ENCODE measurements around the gene LAP3.

The LAP3 gene

DNA sequence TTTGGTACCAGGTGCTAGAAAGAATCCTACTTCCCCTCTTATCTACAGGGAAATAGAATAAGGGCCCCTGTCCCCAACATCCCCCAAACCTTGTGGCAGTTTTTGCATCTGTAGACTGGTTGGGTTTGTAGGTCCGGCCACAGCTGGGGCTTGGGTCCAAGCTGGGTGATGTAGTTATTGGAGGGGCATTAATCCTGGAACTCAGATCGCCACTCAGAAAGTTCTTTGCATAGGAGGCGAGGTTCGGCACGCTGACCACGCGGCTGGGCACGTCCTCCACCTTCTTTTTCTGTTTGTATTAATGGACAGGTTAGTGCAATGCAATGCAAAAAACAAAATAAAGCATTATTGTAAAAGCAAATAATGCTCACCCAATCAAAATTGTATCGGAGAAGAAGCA is 56.6 kb downstream of the LAP3 start:
- Histone ChIP-seq H3K4me2 (ENCODE audit: insufficient read depth, low read length) (no peak overlapping the region), H3K4me1 (ENCODE audit: insufficient read depth, low read length) (no peaks in the 10 kb centered on the region), H3K27ac (ENCODE audit: low read length) (no peak overlapping the region), H3K36me3 (ENCODE audit: insufficient read depth, low read length) (peaks cover 74% of the 10 kb centered on the region), H3K9ac (ENCODE audit: low read depth, low read length) (no peak overlapping the region), H3K4me3 (ENCODE audit: low read depth in 1 of 2, low read length in 2 of 2) (no peak overlapping the region), H2AFZ (ENCODE audit: low read depth, low read length) (no peak overlapping the region), H3K9me3 (ENCODE audit: insufficient read depth, low read length, severe bottlenecking) (no peaks in the 10 kb centered on the region), H3K27me3 (ENCODE audit: insufficient read depth, low read length, poor library complexity) (no peaks in the 10 kb centered on the region), H3K79me2 (ENCODE audit: insufficient read depth, low read length) (no peaks in the 10 kb centered on the region), H4K20me1 (ENCODE audit: insufficient read depth, low read length) (peaks cover 24% of the 10 kb centered on the region)
- DNase-seq (no peak), ATAC-seq (ENCODE audit: insufficient read depth, low read depth) (no peak)
- TF ChIP-seq EZH2 (IDR thresholded peaks at IDR 0.05; ENCODE audit: borderline replicate concordance, low read depth, low read length, severe bottlenecking) = no peak
- TF ChIP-seq, protein P1, sequence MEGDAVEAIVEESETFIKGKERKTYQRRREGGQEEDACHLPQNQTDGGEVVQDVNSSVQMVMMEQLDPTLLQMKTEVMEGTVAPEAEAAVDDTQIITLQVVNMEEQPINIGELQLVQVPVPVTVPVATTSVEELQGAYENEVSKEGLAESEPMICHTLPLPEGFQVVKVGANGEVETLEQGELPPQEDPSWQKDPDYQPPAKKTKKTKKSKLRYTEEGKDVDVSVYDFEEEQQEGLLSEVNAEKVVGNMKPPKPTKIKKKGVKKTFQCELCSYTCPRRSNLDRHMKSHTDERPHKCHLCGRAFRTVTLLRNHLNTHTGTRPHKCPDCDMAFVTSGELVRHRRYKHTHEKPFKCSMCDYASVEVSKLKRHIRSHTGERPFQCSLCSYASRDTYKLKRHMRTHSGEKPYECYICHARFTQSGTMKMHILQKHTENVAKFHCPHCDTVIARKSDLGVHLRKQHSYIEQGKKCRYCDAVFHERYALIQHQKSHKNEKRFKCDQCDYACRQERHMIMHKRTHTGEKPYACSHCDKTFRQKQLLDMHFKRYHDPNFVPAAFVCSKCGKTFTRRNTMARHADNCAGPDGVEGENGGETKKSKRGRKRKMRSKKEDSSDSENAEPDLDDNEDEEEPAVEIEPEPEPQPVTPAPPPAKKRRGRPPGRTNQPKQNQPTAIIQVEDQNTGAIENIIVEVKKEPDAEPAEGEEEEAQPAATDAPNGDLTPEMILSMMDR (IDR thresholded peaks at IDR 0.05; ENCODE audit: borderline replicate concordance, extremely low read depth, low read length, poor library complexity, severe bottlenecking) = no peak

DNA sequence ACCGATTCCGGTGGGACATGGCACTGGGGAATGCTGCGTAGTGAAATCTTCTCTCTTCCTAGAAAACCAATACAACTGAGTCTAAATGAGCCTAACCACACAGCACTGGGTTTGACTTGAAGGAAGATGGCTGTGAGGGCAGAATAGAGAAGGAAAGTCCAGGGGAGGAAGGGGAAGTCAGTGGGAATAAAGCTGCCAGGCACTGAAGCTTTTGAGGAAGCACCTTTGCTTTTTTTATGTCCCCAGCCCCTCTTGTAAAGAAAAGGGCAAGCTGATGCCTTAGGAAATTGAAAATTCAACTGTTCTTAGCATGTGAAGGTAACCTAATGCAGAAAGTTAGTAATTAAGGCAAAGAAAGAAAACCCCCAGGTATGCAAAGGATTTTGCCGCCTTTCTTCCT is 58.1 kb downstream of the LAP3 start:
- ATAC-seq (ENCODE audit: insufficient read depth, low read depth) (no peak), DNase-seq (no peak)
- peaks cover 64% of the 10 kb centered on the region for H3K36me3 ChIP-seq (ENCODE audit: insufficient read depth, low read length)
- no peak overlapping the region for H3K9ac ChIP-seq (ENCODE audit: low read depth, low read length)
- no peaks in the 10 kb centered on the region for H3K9me3 ChIP-seq (ENCODE audit: insufficient read depth, low read length, severe bottlenecking)
- no peaks in the 10 kb centered on the region for H3K79me2 ChIP-seq (ENCODE audit: insufficient read depth, low read length)
- no peaks in the 10 kb centered on the region for H3K4me1 ChIP-seq (ENCODE audit: insufficient read depth, low read length)
- no peak overlapping the region for H3K4me3 ChIP-seq (ENCODE audit: low read depth in 1 of 2, low read length in 2 of 2)
- peaks cover 22% of the 10 kb centered on the region for H4K20me1 ChIP-seq (ENCODE audit: insufficient read depth, low read length)
- no peak overlapping the region for H3K27ac ChIP-seq (ENCODE audit: low read length)
- H3K4me2 ChIP-seq (ENCODE audit: insufficient read depth, low read length) = no peak overlapping the region
- no peak overlapping the region for H2AFZ ChIP-seq (ENCODE audit: low read depth, low read length)
- TF ChIP-seq, protein P1 (IDR thresholded peaks at IDR 0.05; ENCODE audit: borderline replicate concordance, extremely low read depth, low read length, poor library complexity, severe bottlenecking) = no peak
- TF ChIP-seq EZH2 (IDR thresholded peaks at IDR 0.05; ENCODE audit: borderline replicate concordance, low read depth, low read length, severe bottlenecking) = no peak
- no peaks in the 10 kb centered on the region for H3K27me3 ChIP-seq (ENCODE audit: insufficient read depth, low read length, poor library complexity)

DNA sequence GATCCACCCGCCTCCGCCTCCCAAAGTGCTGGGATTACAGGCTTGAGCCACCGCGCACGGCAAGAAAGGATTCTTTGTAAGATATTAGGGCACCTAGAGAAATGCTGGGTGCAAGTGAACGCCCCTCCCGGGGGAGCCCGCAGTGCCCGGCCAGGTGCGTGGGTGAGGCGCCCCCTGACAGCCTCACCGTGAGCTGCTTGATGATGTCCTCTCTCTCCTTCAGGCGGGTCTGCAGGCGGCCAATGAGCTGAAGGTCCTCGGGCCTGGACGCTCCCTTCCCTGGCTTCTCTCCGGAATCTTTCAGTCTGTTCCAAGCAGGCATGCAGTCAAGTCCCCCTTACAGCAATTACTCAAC is 59.3 kb downstream of the LAP3 start:
- Histone ChIP-seq H3K27ac (ENCODE audit: low read length) (no peak overlapping the region), H3K36me3 (ENCODE audit: insufficient read depth, low read length) (peaks cover 51% of the 10 kb centered on the region), H3K27me3 (ENCODE audit: insufficient read depth, low read length, poor library complexity) (no peaks in the 10 kb centered on the region), H3K4me1 (ENCODE audit: insufficient read depth, low read length) (no peaks in the 10 kb centered on the region), H3K79me2 (ENCODE audit: insufficient read depth, low read length) (no peaks in the 10 kb centered on the region), H2AFZ (ENCODE audit: low read depth, low read length) (no peak overlapping the region), H3K9me3 (ENCODE audit: insufficient read depth, low read length, severe bottlenecking) (no peaks in the 10 kb centered on the region), H3K4me2 (ENCODE audit: insufficient read depth, low read length) (no peak overlapping the region), H3K9ac (ENCODE audit: low read depth, low read length) (no peak overlapping the region), H3K4me3 (ENCODE audit: low read depth in 1 of 2, low read length in 2 of 2) (no peak overlapping the region), H4K20me1 (ENCODE audit: insufficient read depth, low read length) (peaks cover 19% of the 10 kb centered on the region)
- DNase-seq = no peak
- ATAC-seq (ENCODE audit: insufficient read depth, low read depth) = peak; percentile 21; the same call in 2 of the 3 replicates
- TF ChIP-seq, protein P1 (IDR thresholded peaks at IDR 0.05; ENCODE audit: borderline replicate concordance, extremely low read depth, low read length, poor library complexity, severe bottlenecking) = no peak
- TF ChIP-seq EZH2 (IDR thresholded peaks at IDR 0.05; ENCODE audit: borderline replicate concordance, low read depth, low read length, severe bottlenecking) = no peak

Data from DND-41 (cell line).